IPS-NIHi11 (cell line): ENCODE results near the gene PPP6C.
A peak's percentile ranks its signal among the peaks of the same experiment; 100 is the strongest.
"Not testable (repeated sequence)": the region's sequence is repeated elsewhere in the genome, so short reads cannot be mapped to it uniquely, and the experiment has no call there.

Experiments
- DNase-seq: peaks from one replicate; pipeline ENCODE4 v3.0.0; 2012; ENCODE audit warnings: mixed read lengths, low spot score

PPP6C gene

GRCh38 chr9:125181756-125182155, 7.8 kb downstream of the PPP6C start:
- DNase-seq = not testable (repeated sequence)

- DNase-seq = no peak
These were observed 8.7 kb downstream of the PPP6C start for GRCh38 chr9:125180876-125181275.

- not testable (repeated sequence) for DNase-seq
These were observed 9.8 kb downstream of the PPP6C start for GRCh38 chr9:125179776-125180175.

- DNase-seq = no peak
These were observed 11.7 kb downstream of the PPP6C start for GRCh38 chr9:125177888-125178287.

- no peak for DNase-seq
These were observed 13.0 kb downstream of the PPP6C start for GRCh38 chr9:125176636-125177035.

- no peak for DNase-seq
These were observed 17.4 kb downstream of the PPP6C start for GRCh38 chr9:125172031-125172755.

- DNase-seq = no peak
These were observed 19.7 kb downstream of the PPP6C start for GRCh38 chr9:125169895-125170294.

GRCh38 chr9:125166762-125167161, 22.8 kb downstream of the PPP6C start:
- DNase-seq = no peak

- not testable (repeated sequence) for DNase-seq
These were observed 26.7 kb downstream of the PPP6C start for GRCh38 chr9:125162891-125163290.

GRCh38 chr9:125161284-125161918, 28.2 kb downstream of the PPP6C start:
- no peak for DNase-seq

- no peak for DNase-seq
These were observed 28.9 kb downstream of the PPP6C start for GRCh38 chr9:125160750-125161149.

- no peak for DNase-seq
These were observed 33.1 kb downstream of the PPP6C start for GRCh38 chr9:125156551-125156950.

- no peak for DNase-seq
These were observed 35.8 kb downstream of the PPP6C start for GRCh38 chr9:125153712-125154367.

GRCh38 chr9:125151730-125152129, 37.9 kb downstream of the PPP6C start:
- no peak for DNase-seq

- DNase-seq = no peak
These were observed 39.0 kb downstream of the PPP6C start for GRCh38 chr9:125150349-125151245.

GRCh38 chr9:125147401-125147951, 42.1 kb downstream of the PPP6C start:
- no peak for DNase-seq

GRCh38 chr9:125146247-125146646, 43.4 kb downstream of the PPP6C start:
- DNase-seq = no peak

- DNase-seq = no peak
These were observed 44.2 kb downstream of the PPP6C start for GRCh38 chr9:125145425-125145824.

GRCh38 chr9:125143377-125144090, 46.1 kb downstream of the PPP6C start, which contains the start of gene SCAI:
Gene SCAI (minus strand): TSS chr9:125143528. CDS start chr9:125143437, 91 bp downstream.
- DNase-seq = peak; percentile 98

GRCh38 chr9:125142560-125143376, 46.8 kb downstream of the PPP6C start:
- DNase-seq = peak; percentile 8
